GM12875 (cell line): Measurements from ENCODE around the gene PKIB.
"Not testable (repeated sequence)": the region's sequence is repeated elsewhere in the genome, so short reads cannot be mapped to it uniquely, and the experiment has no call there.

Experiments
- H3K4me3 ChIP-seq: one replicate; pipeline ENCODE4 v1.5.1; 2011; ENCODE audit warnings: low read depth, low read length, control low read depth
- CTCF ChIP-seq: IDR thresholded peaks from 2 replicates; pipeline ENCODE4 v1.5.1; 2011; ENCODE audit warnings: low read depth, mild to moderate bottlenecking, control low read depth, inconsistent platforms, low read length, moderate library complexity, borderline replicate concordance; ENCODE audit not compliant: insufficient read depth

Gene PKIB

GRCh38 chr6:122569230-122569771 is 40.9 kb upstream of the PKIB start:
- no peak overlapping the region for H3K4me3 ChIP-seq
- no peak for TF ChIP-seq CTCF

- no peak for TF ChIP-seq CTCF
- no peak overlapping the region for H3K4me3 ChIP-seq
These were observed 38.3 kb upstream of the PKIB start for GRCh38 chr6:122571888-122572287.

GRCh38 chr6:122576888-122577287 is 33.3 kb upstream of the PKIB start:
- TF ChIP-seq CTCF: no peak

GRCh38 chr6:122578961-122579360 is 31.2 kb upstream of the PKIB start:
- TF ChIP-seq CTCF: no peak
- H3K4me3 ChIP-seq: no peak overlapping the region

More at GRCh38 chr6:122576888-122577287, 33.3 kb upstream of the PKIB start:
- no peak overlapping the region for H3K4me3 ChIP-seq

- no peak overlapping the region for H3K4me3 ChIP-seq
- no peak for TF ChIP-seq CTCF
These were observed 29.5 kb upstream of the PKIB start for GRCh38 chr6:122580737-122581136.

GRCh38 chr6:122589115-122589514 is 21.1 kb upstream of the PKIB start:
- TF ChIP-seq CTCF: no peak
- no peak overlapping the region for H3K4me3 ChIP-seq

- not testable (repeated sequence) for H3K4me3 ChIP-seq
These were observed 11.9 kb upstream of the PKIB start for GRCh38 chr6:122598295-122598694.

GRCh38 chr6:122604676-122605075 is 5.5 kb upstream of the PKIB start:
- TF ChIP-seq CTCF: no peak
- no peak overlapping the region for H3K4me3 ChIP-seq
